HG02678 (cell line): Measurements from ENCODE around the gene CYB5R3.
"Not testable (repeated sequence)": the region's sequence is repeated elsewhere in the genome, so short reads cannot be mapped to it uniquely, and the experiment has no call there.

Experiments used
- ATAC-seq: cut with Tn5 transposase; IDR thresholded peaks from one replicate; pipeline ENCODE4 v1.9.1; 2021; ENCODE audit warnings: mild to moderate bottlenecking, moderate library complexity; ENCODE audit not compliant: unreplicated experiment

Gene CYB5R3

GRCh38 chr22:42626431-42626830 is 22.8 kb downstream of the CYB5R3 start:
- no peak for ATAC-seq

GRCh38 chr22:42625416-42625815 is 23.8 kb downstream of the CYB5R3 start:
- ATAC-seq, result no peak

- no peak for ATAC-seq
These were observed 24.6 kb downstream of the CYB5R3 start for GRCh38 chr22:42624551-42625106.

GRCh38 chr22:42623756-42624441 is 25.3 kb downstream of the CYB5R3 start:
- no peak for ATAC-seq

GRCh38 chr22:42623301-42623751 is 25.9 kb downstream of the CYB5R3 start:
- ATAC-seq, result no peak

GRCh38 chr22:42622061-42622710 is 27.0 kb downstream of the CYB5R3 start:
- ATAC-seq, result no peak

- ATAC-seq, result no peak
These were observed 27.6 kb downstream of the CYB5R3 start for GRCh38 chr22:42621505-42622002.

GRCh38 chr22:42620084-42620483 is 29.1 kb downstream of the CYB5R3 start:
- ATAC-seq, result no peak

- no peak for ATAC-seq
These were observed 29.7 kb downstream of the CYB5R3 start for GRCh38 chr22:42619261-42620063.

GRCh38 chr22:42617155-42617983 is 31.8 kb downstream of the CYB5R3 start:
- no peak for ATAC-seq

- not testable (repeated sequence) for ATAC-seq
These were observed 33.4 kb downstream of the CYB5R3 start for GRCh38 chr22:42615860-42616175.

- peak; percentile 52 for ATAC-seq
These were observed 33.9 kb downstream of the CYB5R3 start for GRCh38 chr22:42615092-42615859.

- ATAC-seq, result peak; percentile 73
These were observed 34.7 kb downstream of the CYB5R3 start, which contains the start of gene POLDIP3 for GRCh38 chr22:42614312-42615091. POLDIP3 (minus strand) TSS chr22:42614883; CDS start chr22:42614857, 26 bp downstream.

- ATAC-seq, result no peak
These were observed 35.3 kb downstream of the CYB5R3 start for GRCh38 chr22:42613872-42614301.

- no peak for ATAC-seq
These were observed 36.9 kb downstream of the CYB5R3 start for GRCh38 chr22:42612336-42612735.

- ATAC-seq, result no peak
These were observed 38.1 kb downstream of the CYB5R3 start for GRCh38 chr22:42611051-42611450.

- no peak for ATAC-seq
These were observed 39.0 kb downstream of the CYB5R3 start for GRCh38 chr22:42610186-42610585.

- ATAC-seq, result no peak
These were observed 40.3 kb downstream of the CYB5R3 start for GRCh38 chr22:42608823-42609361.
